IPS-15b (cell line): ENCODE results near the gene LY6G5C.

Experiments used
- H3K27me3 ChIP-seq: one replicate; pipeline ENCODE4 v1.6.1; 2013; ENCODE audit warnings: low read length; ENCODE audit not compliant: control insufficient read depth, insufficient read depth
- H3K36me3 ChIP-seq: one replicate; pipeline ENCODE4 v1.6.1; 2013; ENCODE audit warnings: low read length; ENCODE audit not compliant: control insufficient read depth, insufficient read depth
- H3K4me1 ChIP-seq: one replicate; pipeline ENCODE4 v1.6.1; 2013; ENCODE audit warnings: mild to moderate bottlenecking, low read length; ENCODE audit not compliant: control insufficient read depth, insufficient read depth
- H3K4me3 ChIP-seq: one replicate; pipeline ENCODE4 v1.5.1; 2013; ENCODE audit warnings: low read depth, low read length
- H3K9ac ChIP-seq: one replicate; pipeline ENCODE4 v1.6.1; 2013; ENCODE audit warnings: low read depth, mild to moderate bottlenecking, low read length
- H3K9me3 ChIP-seq: one replicate; pipeline ENCODE4 v1.6.1; 2013; ENCODE audit warnings: mild to moderate bottlenecking, low read length; ENCODE audit not compliant: control insufficient read depth, insufficient read depth

LY6G5C gene

GRCh38 chr6:31634969-31635575, 45.8 kb downstream of the LY6G5C start:
- H3K9ac ChIP-seq = no peak overlapping the region
- no peaks in the 10 kb centered on the region for H3K4me1 ChIP-seq
- H3K4me3 ChIP-seq = no peak overlapping the region
- H3K9me3 ChIP-seq = no peaks in the 10 kb centered on the region
- H3K27me3 ChIP-seq = no peaks in the 10 kb centered on the region
- H3K36me3 ChIP-seq = peaks cover 87% of the 10 kb centered on the region

- no peaks in the 10 kb centered on the region for H3K27me3 ChIP-seq
- no peak overlapping the region for H3K9ac ChIP-seq
- H3K9me3 ChIP-seq = no peaks in the 10 kb centered on the region
- H3K4me3 ChIP-seq = no peak overlapping the region
- peaks cover 84% of the 10 kb centered on the region for H3K36me3 ChIP-seq
- H3K4me1 ChIP-seq = no peaks in the 10 kb centered on the region
Measured at GRCh38 chr6:31634131-31634530, 46.7 kb downstream of the LY6G5C start.

- H3K36me3 ChIP-seq = peaks cover 84% of the 10 kb centered on the region
- no peaks in the 10 kb centered on the region for H3K4me1 ChIP-seq
- no peak overlapping the region for H3K4me3 ChIP-seq
Measured at GRCh38 chr6:31633447-31633846, 47.4 kb downstream of the LY6G5C start.

GRCh38 chr6:31632279-31632946, 48.5 kb downstream of the LY6G5C start:
- Histone ChIP-seq H3K9ac (no peak overlapping the region), H3K4me3 (no peak overlapping the region), H3K4me1 (no peaks in the 10 kb centered on the region), H3K9me3 (no peaks in the 10 kb centered on the region), H3K27me3 (no peaks in the 10 kb centered on the region), H3K36me3 (peaks cover 93% of the 10 kb centered on the region)

More at GRCh38 chr6:31633447-31633846, 47.4 kb downstream of the LY6G5C start:
- H3K9me3 ChIP-seq = no peaks in the 10 kb centered on the region
- no peak overlapping the region for H3K9ac ChIP-seq
- no peaks in the 10 kb centered on the region for H3K27me3 ChIP-seq

GRCh38 chr6:31631681-31632278, 49.1 kb downstream of the LY6G5C start:
- no peaks in the 10 kb centered on the region for H3K4me1 ChIP-seq

GRCh38 chr6:31631209-31631608, 49.7 kb downstream of the LY6G5C start:
- no peaks in the 10 kb centered on the region for H3K4me1 ChIP-seq
- H3K27me3 ChIP-seq = no peaks in the 10 kb centered on the region
- no peak overlapping the region for H3K4me3 ChIP-seq
- peaks cover 94% of the 10 kb centered on the region for H3K36me3 ChIP-seq
- no peak overlapping the region for H3K9ac ChIP-seq
- H3K9me3 ChIP-seq = no peaks in the 10 kb centered on the region

More at GRCh38 chr6:31631681-31632278, 49.1 kb downstream of the LY6G5C start:
- no peak overlapping the region for H3K4me3 ChIP-seq
- peaks cover 94% of the 10 kb centered on the region for H3K36me3 ChIP-seq
- H3K9me3 ChIP-seq = no peaks in the 10 kb centered on the region
- no peaks in the 10 kb centered on the region for H3K27me3 ChIP-seq
- H3K9ac ChIP-seq = no peak overlapping the region

- H3K9me3 ChIP-seq = no peaks in the 10 kb centered on the region
- peaks cover 94% of the 10 kb centered on the region for H3K36me3 ChIP-seq
- no peaks in the 10 kb centered on the region for H3K27me3 ChIP-seq
- no peaks in the 10 kb centered on the region for H3K4me1 ChIP-seq
- H3K4me3 ChIP-seq = no peak overlapping the region
- H3K9ac ChIP-seq = no peak overlapping the region
Measured at GRCh38 chr6:31630177-31630934, 50.5 kb downstream of the LY6G5C start.

GRCh38 chr6:31629014-31629413, 51.9 kb downstream of the LY6G5C start:
- no peak overlapping the region for H3K4me3 ChIP-seq
- no peaks in the 10 kb centered on the region for H3K4me1 ChIP-seq

GRCh38 chr6:31627690-31628287, 53.1 kb downstream of the LY6G5C start:
- no peak overlapping the region for H3K9ac ChIP-seq
- H3K4me3 ChIP-seq = no peak overlapping the region
- H3K4me1 ChIP-seq = no peaks in the 10 kb centered on the region
- no peaks in the 10 kb centered on the region for H3K27me3 ChIP-seq
- H3K9me3 ChIP-seq = no peaks in the 10 kb centered on the region
- H3K36me3 ChIP-seq = peaks cover 95% of the 10 kb centered on the region

More at GRCh38 chr6:31629014-31629413, 51.9 kb downstream of the LY6G5C start:
- H3K36me3 ChIP-seq = peaks cover 94% of the 10 kb centered on the region
- H3K9me3 ChIP-seq = no peaks in the 10 kb centered on the region
- H3K9ac ChIP-seq = no peak overlapping the region
- H3K27me3 ChIP-seq = no peaks in the 10 kb centered on the region

- Histone ChIP-seq H3K4me3 (no peak overlapping the region), H3K27me3 (no peaks in the 10 kb centered on the region), H3K9me3 (no peaks in the 10 kb centered on the region), H3K36me3 (peaks cover 90% of the 10 kb centered on the region), H3K9ac (no peak overlapping the region), H3K4me1 (peaks cover 5% of the 10 kb centered on the region)
Measured at GRCh38 chr6:31626952-31627351, 53.9 kb downstream of the LY6G5C start.
